IPS DF 6.9 (cell line): Measurements from ENCODE around the gene LDLRAP1.
A peak's percentile ranks its signal among the peaks of the same experiment; 100 is the strongest.

ENCODE experiments used
- DNase-seq: peaks from one replicate; pipeline ENCODE4 v3.0.0-alpha.2; 2013; ENCODE audit warnings: low read depth, low spot score
- H3K27ac ChIP-seq: one replicate; pipeline ENCODE4 v1.5.1; 2013; ENCODE audit warnings: low read length, control low read depth
- H3K27me3 ChIP-seq: 2 replicates; pipeline ENCODE4 v1.6.1; 2013; ENCODE audit warnings: mild to moderate bottlenecking, low read length; ENCODE audit not compliant: control insufficient read depth, insufficient read depth
- H3K36me3 ChIP-seq: 2 replicates; pipeline ENCODE4 v1.6.1; 2013; ENCODE audit warnings: low read length; ENCODE audit not compliant: control insufficient read depth, insufficient read depth
- H3K4me1 ChIP-seq: 2 replicates; pipeline ENCODE4 v1.6.1; 2013; ENCODE audit warnings: low read length; ENCODE audit not compliant: control insufficient read depth, insufficient read depth
- H3K4me3 ChIP-seq: 2 replicates; pipeline ENCODE4 v1.5.1; 2013; ENCODE audit warnings: mild to moderate bottlenecking, low read length
- H3K9me3 ChIP-seq: 2 replicates; pipeline ENCODE4 v1.6.1; 2013; ENCODE audit warnings: low read length, inconsistent platforms; ENCODE audit not compliant: control insufficient read depth, insufficient read depth
- WGBS: extraction: QIAGEN DNeasy Blood & Tissue Kit; methylation state at CpG from one replicate; pipeline ENCODE4 v1.1.7; 2013; ENCODE audit warnings: mixed read lengths, missing lambda C conversion rate; ENCODE audit not compliant: insufficient read length, insufficient coverage; 5-methylcytosine and 5-hydroxymethylcytosine counted together

The LDLRAP1 gene

DNA sequence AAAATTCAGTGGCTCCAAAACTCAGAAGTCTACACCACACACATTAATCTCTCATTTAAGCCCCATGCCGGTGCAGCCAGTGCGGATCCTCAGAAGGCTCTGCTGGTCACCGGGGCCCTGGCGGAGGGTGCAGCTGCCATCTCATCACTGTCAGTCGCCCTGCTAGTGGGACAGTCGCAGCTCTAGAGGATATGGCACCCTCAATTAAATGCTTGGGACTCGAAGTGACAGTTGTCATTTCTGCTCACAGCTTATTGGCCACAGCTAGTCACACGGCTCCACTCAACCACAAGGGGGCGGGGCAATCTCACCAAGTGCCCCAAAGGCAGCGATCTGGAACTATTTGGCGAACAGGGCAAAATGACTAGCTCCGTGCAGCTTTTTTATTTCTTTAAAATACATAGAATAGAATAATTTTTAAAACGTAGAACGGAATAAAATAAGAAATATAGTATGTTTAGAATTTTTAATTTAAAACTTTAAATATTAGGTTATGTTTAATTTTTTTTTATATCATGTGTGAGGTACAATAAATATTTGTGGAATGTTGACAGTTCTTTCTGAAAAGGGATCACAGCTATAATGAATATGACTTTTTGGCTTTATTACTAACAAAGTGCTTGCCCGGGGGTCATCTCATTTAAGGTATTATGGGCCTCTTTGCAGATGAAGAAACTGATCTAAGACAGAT lies 65.2 kb downstream of the LDLRAP1 start:
- no CpG with 5 or more reads among the region's 15 CpGs for WGBS
- H3K27me3 ChIP-seq = no peaks in the 10 kb centered on the region
- no peaks in the 10 kb centered on the region for H3K9me3 ChIP-seq
- H3K4me3 ChIP-seq = no peak overlapping the region
- DNase-seq = no peak
- no peaks in the 10 kb centered on the region for H3K4me1 ChIP-seq
- no peak overlapping the region for H3K27ac ChIP-seq
- H3K36me3 ChIP-seq = no peaks in the 10 kb centered on the region

DNA sequence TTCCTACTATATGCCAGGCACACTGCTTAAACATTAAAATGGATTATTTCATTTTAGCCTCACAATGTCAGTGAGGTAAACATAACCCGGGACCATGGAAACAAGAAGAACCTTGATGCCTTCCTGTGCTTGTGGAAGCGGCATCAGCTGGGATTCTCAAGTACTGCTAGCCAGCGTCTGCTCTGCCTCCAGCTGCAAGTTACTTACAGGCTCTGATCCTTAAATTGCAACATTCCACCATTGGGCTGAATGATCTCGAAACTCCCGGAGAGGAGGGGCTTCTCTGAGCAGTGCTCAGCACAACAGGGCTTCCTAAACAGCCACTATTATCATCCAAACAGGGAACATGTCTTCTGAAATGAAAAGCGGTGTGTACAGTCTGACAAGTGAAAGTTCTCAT lies 66.5 kb downstream of the LDLRAP1 start:
- H3K27ac ChIP-seq = no peak overlapping the region
- WGBS = no CpG with 5 or more reads among the region's 6 CpGs
- no peaks in the 10 kb centered on the region for H3K27me3 ChIP-seq
- H3K4me3 ChIP-seq = no peak overlapping the region
- no peaks in the 10 kb centered on the region for H3K9me3 ChIP-seq
- no peak for DNase-seq
- no peaks in the 10 kb centered on the region for H3K36me3 ChIP-seq
- no peaks in the 10 kb centered on the region for H3K4me1 ChIP-seq

DNA sequence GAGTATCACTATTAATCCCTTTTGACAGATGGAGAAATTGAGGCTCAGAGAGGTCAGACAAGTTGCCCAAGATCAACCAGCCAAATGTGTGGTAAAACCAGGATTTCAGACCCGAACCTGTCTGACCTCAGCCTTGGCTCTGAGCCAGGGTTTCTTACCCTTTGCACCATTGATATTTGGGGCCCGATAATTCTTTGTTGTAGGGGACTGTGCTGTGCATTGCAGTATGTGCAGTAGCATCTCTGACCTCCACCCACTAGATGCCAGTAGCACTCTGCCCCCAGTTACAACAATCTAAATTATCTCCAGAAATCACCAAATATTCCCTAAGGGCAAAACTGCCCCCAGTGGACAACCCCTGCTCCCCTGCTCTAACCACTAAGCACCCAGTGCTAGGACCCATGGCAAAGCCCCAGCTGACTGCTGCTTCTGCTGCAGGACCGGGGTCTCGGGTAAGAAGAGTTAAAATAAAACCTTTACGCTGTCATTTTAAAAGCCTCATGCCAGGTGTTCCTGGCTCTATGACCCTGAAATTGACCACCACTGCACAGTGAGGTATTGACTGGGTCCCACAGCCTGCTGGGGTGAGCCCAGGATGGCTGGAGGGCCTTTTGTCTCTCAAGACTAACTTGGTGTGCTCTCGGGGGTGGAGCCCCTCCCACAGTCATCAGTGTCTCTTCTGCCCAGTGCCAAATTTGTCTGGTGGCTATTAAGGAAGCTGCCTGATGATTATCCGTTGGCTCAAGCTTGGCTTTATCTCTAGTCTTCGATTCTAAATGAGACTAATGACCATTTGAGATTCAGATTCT lies 67.6 kb downstream of the LDLRAP1 start:
- no CpG with 5 or more reads among the region's 8 CpGs for WGBS
- no peak overlapping the region for H3K27ac ChIP-seq
- H3K36me3 ChIP-seq = no peaks in the 10 kb centered on the region
- no peak overlapping the region for H3K4me3 ChIP-seq
- no peaks in the 10 kb centered on the region for H3K9me3 ChIP-seq
- no peaks in the 10 kb centered on the region for H3K4me1 ChIP-seq
- no peaks in the 10 kb centered on the region for H3K27me3 ChIP-seq
- DNase-seq = no peak

DNA sequence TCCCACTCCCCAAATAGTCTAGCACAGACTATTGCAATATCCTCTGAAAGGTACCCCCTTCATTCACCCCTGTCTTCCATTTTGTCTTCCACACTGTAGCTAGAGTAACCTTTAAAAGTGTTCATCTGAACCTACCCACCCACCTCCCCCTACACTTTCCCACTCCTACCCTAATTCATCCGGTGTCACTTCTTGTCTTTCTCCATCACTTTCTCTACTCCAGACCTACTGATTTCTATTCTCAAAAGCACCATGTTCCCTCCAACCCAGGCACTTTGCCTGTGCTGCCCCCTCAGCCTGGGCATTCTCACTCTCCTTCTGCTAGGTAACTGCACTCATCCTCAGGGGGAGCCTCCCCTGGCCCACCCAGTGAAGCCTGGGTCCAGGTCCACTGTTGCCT lies 68.4 kb downstream of the LDLRAP1 start:
- WGBS = 100% methylated on average over 1 of the region's 1 CpG
- Histone ChIP-seq H3K27ac (no peak overlapping the region), H3K4me1 (no peaks in the 10 kb centered on the region), H3K9me3 (no peaks in the 10 kb centered on the region), H3K36me3 (no peaks in the 10 kb centered on the region), H3K4me3 (no peak overlapping the region), H3K27me3 (no peaks in the 10 kb centered on the region)
- DNase-seq = no peak

DNA sequence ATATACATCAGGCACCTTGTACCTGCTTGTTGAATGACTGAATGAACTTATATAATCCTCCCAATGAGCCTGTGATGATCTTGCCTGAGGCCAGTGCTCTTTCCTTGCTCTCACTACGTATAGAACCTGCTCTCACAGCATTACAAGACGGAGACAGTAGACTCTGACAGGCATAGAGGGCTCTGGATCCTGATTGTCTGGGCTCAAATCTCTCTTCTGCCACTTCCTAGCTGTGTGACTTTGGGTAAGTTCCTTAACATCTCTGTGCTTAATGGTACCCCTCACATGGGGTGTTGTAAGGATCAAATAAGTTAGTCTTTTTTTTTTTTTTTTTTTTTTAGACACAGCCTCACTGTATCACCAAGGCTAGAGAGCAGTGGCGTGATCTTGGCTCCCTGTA lies 69.0 kb downstream of the LDLRAP1 start:
- no peak for DNase-seq
- Histone ChIP-seq H3K27me3 (no peaks in the 10 kb centered on the region; the same call in 1 of the 2 replicates), H3K27ac (no peak overlapping the region), H3K36me3 (no peaks in the 10 kb centered on the region), H3K4me3 (no peak overlapping the region), H3K4me1 (no peaks in the 10 kb centered on the region), H3K9me3 (no peaks in the 10 kb centered on the region)
- no CpG with 5 or more reads among the region's 3 CpGs for WGBS

DNA sequence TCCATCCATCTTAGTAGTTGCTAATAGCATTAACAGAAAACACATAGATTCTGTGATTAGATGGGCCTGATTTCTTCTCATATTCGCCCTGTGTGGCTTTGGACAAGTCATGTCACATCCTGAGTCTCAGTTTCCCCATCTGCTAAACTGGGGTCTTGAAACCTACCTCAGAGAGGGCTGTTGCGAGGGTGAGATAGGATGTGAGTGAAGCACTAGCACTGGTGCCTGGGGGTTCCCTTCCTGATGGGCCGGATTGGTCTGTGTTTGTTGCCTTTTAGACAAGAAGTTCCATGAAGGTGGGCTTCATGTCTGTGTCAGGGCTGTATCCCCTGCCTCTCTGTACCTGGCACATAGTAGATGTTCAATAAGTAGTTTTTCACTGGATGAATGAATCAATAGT lies 69.7 kb downstream of the LDLRAP1 start:
- no peak overlapping the region for H3K27ac ChIP-seq
- H3K27me3 ChIP-seq = peaks cover 3% of the 10 kb centered on the region; the same call in 1 of the 2 replicates
- WGBS = no CpG with 5 or more reads among the region's 3 CpGs
- H3K4me1 ChIP-seq = no peaks in the 10 kb centered on the region
- H3K4me3 ChIP-seq = no peak overlapping the region
- no peaks in the 10 kb centered on the region for H3K9me3 ChIP-seq
- DNase-seq = no peak
- no peaks in the 10 kb centered on the region for H3K36me3 ChIP-seq

DNA sequence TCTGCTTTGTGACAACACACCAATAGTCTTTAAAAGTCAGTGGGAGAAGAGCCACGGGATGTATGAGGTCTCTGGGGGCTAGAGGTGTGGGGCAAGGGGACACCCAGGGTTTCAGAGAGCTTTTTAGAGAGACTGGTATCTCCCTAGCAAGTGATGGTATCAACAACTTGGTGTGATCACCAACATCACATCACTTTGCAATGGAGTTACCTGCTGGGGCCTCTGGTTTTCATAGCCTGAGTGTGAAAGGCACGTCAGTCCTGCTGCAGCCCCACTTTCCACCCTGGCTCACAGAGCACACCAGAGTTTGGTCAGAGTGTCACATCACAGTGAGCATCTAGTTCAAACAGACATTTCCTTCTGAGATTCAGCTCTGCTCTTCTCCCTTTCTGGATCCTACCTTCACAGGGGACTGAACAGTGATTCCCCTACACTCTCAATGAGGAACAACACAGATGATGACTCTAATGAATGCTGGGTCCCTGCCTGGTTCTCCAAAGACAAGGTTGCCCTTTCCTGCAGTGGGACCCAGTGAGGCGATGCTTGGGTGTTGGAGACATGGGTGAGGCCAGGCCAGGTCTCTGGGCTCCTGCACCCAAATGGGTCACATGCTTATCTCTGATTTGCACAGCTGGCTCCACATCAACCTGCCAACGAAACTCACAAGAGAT lies 71.2 kb downstream of the LDLRAP1 start:
- no peaks in the 10 kb centered on the region for H3K36me3 ChIP-seq
- 0 out of 2 replicates have a peak, but pooled peaks cover 2% of the 10 kb centered on the region for H3K4me1 ChIP-seq
- H3K9me3 ChIP-seq = no peaks in the 10 kb centered on the region
- no peak for DNase-seq
- H3K27me3 ChIP-seq = peaks cover 8% of the 10 kb centered on the region; the same call in 1 of the 2 replicates
- no CpG with 5 or more reads among the region's 4 CpGs for WGBS
- no peak overlapping the region for H3K4me3 ChIP-seq
- no peak overlapping the region for H3K27ac ChIP-seq

DNA sequence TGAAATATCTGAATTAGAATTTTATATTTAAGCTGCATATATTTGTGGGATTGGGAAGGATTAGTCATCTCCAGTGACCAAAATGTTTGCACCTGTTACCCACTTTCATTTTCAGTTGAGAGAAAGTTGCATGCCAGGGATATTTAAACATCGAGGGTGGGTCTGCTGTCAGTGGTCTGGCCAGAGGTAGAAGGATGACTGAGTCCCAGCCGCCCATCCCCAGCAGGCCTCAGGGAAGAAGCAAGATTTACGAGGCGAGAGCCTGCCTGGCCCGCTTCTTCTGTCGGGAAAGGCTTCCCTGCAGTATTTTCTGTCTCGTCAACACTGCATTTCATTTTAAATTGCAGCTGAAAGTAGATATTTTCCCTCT lies 71.8 kb downstream of the LDLRAP1 start:
- no peak overlapping the region for H3K27ac ChIP-seq
- peaks cover 8% of the 10 kb centered on the region; the same call in 1 of the 2 replicates for H3K27me3 ChIP-seq
- no peak overlapping the region for H3K4me3 ChIP-seq
- H3K36me3 ChIP-seq = no peaks in the 10 kb centered on the region
- no peaks in the 10 kb centered on the region for H3K9me3 ChIP-seq
- H3K4me1 ChIP-seq = 0 out of 2 replicates have a peak, but pooled peaks cover 2% of the 10 kb centered on the region
- no CpG with 5 or more reads among the region's 7 CpGs for WGBS
- DNase-seq = no peak

DNA sequence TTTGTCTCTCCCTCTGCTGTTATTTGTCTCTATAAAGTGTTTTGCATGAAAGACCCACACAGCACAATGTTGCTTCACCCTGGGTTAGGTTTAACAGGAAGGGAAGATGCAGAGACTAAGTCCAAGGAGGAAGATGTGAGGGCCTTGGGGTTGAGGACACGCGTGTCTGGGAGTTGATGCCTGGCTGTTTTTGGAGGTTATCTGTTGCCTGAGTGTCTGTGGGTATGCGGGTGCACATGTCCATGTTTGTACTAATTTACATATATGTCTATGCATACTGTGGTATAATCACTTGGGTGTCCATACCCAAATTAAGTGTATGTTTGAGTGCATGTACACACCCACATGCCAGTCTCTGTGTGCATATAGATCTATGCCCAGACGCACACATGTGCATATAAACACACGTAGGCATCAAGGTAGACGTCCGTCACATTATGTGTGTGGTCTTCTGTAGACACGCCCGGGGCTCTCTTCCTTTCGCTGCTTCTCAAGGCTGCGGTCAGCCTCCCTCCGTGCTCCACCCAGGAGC lies 72.2 kb downstream of the LDLRAP1 start:
- 0 out of 2 replicates have a peak, but pooled peaks cover 2% of the 10 kb centered on the region for H3K4me1 ChIP-seq
- H3K27me3 ChIP-seq = peaks cover 8% of the 10 kb centered on the region; the same call in 1 of the 2 replicates
- no peaks in the 10 kb centered on the region for H3K9me3 ChIP-seq
- no peak for DNase-seq
- peak overlapping the region; percentile 57; the same call in 1 of the 2 replicates for H3K4me3 ChIP-seq
- WGBS = no CpG with 5 or more reads among the region's 12 CpGs
- no peaks in the 10 kb centered on the region for H3K36me3 ChIP-seq
- H3K27ac ChIP-seq = no peak overlapping the region
